ENCODE measurements around the gene OTOG.

DNA sequence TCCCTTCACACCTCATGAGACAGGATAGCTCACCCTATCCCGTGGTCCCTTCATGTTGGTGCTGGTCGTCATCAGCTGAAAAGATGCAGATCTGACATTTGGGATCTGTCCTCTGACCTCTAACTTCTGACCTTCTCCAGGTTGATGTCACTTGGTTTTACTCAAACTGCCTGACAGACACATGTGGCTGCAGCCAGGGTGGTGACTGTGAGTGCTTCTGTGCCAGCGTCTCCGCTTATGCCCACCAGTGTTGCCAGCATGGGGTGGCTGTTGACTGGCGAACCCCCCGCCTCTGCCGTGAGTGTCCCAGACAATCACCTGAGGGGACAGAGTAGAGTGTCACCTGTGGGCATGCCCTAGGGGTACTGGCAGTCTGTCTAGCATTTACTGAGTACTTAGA is 49.7 kb downstream of the OTOG start:
- TF ChIP-seq, protein P1, sequence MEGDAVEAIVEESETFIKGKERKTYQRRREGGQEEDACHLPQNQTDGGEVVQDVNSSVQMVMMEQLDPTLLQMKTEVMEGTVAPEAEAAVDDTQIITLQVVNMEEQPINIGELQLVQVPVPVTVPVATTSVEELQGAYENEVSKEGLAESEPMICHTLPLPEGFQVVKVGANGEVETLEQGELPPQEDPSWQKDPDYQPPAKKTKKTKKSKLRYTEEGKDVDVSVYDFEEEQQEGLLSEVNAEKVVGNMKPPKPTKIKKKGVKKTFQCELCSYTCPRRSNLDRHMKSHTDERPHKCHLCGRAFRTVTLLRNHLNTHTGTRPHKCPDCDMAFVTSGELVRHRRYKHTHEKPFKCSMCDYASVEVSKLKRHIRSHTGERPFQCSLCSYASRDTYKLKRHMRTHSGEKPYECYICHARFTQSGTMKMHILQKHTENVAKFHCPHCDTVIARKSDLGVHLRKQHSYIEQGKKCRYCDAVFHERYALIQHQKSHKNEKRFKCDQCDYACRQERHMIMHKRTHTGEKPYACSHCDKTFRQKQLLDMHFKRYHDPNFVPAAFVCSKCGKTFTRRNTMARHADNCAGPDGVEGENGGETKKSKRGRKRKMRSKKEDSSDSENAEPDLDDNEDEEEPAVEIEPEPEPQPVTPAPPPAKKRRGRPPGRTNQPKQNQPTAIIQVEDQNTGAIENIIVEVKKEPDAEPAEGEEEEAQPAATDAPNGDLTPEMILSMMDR (IDR thresholded peaks at IDR 0.05): no peak
- no peak for TF ChIP-seq POLR2A (IDR thresholded peaks at IDR 0.05)

Measured in ovary (tissue), 3 donors.